LNCAP (cell line): ENCODE results near the gene SPTA1.

Experiments used
- TF ChIP-seq, protein P1 (sequence below): fragments of 450-650 bp; IDR thresholded peaks from 2 replicates; pipeline ENCODE4 v1.5.1; 2017; ENCODE audit warnings: mild to moderate bottlenecking

SPTA1 gene

DNA sequence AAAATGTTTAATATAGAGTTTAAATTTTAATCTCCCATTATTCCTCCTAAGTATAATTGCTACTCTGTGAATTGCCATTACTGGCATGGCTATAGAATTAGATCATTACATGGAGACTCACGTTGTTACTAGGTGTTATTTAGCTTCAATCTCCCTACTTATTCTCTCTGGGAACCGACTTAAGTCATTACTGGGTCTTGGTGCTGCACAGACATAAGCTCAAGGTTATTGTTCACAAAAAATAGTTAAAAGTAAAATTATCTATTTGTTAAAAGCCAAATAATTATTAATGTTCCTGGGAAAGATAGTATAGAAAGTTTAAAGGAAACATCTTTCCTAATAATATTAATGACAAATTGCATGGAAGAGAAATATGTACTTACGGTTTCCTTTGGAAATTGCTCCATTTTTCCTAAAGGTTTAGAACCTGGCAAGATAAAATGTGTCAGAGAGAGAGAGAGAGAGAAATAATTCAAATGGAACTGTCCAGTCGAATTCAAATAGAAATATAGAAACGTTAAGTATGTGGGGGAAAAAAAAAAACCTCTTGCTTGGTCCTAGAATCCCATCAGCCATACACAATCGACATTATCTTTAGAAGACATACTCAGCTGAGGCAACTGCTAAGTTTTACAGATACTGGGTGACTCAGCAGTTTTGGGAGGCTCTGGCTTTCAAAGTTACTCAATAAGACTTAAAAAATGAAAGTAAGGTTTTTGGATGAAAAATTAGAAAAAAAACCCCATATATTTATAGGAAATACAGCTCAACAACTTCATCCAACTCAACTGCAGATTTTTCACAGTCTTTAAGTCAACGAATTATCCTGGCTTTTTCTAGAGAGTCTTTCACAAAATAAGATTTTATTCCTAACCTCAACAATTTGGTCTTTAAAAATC lies at the start of gene SPTA1:
Gene SPTA1 (minus strand): TSS at position 605 of the 899 bp plus-strand sequence. CDS start 198 bp downstream, at position 407.
- TF ChIP-seq, protein P1, sequence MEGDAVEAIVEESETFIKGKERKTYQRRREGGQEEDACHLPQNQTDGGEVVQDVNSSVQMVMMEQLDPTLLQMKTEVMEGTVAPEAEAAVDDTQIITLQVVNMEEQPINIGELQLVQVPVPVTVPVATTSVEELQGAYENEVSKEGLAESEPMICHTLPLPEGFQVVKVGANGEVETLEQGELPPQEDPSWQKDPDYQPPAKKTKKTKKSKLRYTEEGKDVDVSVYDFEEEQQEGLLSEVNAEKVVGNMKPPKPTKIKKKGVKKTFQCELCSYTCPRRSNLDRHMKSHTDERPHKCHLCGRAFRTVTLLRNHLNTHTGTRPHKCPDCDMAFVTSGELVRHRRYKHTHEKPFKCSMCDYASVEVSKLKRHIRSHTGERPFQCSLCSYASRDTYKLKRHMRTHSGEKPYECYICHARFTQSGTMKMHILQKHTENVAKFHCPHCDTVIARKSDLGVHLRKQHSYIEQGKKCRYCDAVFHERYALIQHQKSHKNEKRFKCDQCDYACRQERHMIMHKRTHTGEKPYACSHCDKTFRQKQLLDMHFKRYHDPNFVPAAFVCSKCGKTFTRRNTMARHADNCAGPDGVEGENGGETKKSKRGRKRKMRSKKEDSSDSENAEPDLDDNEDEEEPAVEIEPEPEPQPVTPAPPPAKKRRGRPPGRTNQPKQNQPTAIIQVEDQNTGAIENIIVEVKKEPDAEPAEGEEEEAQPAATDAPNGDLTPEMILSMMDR: no peak

DNA sequence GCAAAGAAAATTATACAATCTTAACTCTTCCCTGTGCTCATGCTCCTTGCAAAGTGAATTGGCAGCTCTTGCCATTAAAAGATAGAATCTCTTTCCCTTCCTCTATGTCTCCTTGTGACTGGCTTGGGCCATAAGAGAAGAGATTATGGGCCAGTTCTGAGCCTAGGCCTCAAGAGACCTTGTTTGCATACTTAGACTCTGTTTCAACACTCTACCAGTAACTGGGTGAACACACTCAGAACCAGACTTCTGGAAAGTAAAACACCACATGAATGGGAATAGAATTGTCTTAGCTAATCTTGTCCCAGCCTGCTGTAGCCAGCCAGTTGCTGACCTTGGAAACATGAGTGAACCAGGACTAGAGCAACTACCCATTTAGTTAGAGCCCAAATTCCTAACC lies 49.3 kb upstream of the SPTA1 start:
- TF ChIP-seq, protein P1: no peak

DNA sequence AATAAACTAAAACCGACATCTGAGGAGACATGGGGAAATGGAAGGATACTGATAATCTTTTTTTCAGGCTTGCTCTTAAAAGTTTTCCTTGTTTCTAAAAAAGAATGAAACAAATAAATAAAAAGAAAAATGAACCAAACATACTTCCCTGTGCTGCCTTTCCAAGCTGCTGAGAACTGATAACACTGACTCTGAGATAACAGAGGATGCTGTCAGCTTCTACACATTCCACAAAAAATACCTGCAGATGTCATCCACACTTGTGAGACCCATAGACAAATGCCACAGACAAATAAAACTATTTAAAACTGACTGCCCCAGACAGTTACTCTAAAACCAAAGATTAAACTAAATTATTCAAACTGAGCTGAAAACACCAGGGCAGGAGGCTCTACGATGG lies 46.0 kb upstream of the SPTA1 start:
- TF ChIP-seq, protein P1: no peak

DNA sequence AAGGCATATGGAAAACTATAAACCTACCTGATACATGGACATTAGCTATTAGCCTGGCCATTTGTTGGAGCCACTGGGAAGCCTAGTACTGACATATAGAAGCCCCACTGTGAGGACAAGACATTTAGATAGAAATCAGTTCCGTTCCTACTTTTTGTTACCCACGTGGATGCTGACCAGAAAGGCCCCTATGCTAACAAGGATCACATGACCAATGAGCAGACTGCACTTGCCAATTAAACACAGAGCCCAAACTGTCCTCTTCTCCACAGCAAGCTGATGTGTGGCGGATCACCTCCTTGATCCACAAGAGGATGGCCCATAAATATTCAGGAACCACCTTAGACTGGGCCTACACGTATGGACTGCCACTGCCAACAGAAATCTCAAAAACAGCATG lies 45.2 kb upstream of the SPTA1 start:
- TF ChIP-seq, protein P1: no peak

DNA sequence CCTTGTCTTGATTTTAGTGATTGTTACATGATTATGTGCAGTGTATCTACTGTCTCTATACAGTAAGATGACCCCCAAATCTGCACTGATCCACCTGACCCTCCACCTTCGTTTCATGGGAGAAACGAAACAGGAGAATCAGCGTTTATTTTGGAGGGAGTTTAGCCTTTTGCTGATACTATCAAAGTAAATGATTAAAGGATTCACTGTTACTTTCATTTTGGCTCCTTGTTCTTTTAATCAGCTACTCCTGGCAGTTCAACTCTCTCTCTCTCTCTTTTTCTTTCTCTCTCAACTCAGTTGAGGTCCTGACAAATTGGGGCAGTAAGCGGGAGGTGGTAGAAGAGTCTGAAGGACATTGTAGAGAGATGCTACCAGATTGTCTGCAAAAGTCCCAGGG lies 43.9 kb upstream of the SPTA1 start:
- TF ChIP-seq, protein P1: no peak

DNA sequence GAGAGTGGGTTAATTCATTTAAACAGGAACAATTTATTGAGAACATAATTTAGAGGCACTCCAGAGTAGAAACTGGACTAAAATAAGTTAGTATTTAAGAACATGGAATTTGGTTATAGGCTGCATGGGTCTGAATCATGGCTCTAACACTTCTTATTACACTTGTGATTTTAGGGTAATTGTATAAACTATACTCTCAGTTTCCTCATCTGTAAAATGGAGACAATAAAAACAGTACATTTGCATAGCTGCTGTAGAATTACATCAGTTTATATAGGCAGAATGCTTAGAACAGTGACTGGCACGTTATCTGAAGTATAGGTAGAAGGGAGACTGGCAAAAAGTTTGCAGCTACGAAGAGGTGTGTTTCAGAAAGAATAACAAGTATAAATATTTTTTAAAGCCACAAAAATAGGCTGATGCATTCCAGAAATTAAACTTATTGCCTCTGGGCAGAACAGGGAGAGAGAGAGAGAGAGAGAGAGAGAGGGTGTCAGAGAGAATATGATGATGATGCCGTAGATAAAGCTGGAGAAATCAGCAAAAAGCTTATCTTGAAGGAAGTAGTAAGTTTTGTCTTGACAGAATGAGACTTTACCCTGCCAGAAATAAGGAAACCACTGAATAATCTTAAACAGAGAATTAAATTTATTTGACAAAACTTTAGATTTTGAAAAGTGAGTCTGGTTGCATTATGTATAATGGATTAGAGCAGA lies 42.2 kb upstream of the SPTA1 start:
- TF ChIP-seq, protein P1: no peak

DNA sequence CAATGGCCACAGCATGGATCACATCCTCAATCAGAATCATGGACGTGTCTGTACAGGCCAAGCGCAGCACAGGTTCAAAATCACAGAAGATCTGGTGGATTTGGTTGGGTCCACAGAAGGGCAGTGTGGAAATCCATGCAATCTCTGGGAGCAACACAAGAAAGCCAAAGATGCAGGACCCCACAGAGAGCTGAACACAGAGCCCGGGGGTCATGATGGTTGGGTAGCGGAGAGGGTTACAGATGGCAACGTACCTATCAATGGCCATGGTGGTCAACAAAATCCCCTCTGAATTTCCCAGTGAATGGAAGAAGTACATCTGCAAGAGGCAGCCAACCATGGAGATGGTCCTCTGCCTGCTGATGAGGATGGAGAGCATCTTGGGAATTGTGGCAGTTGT lies 37.9 kb upstream of the SPTA1 start:
- TF ChIP-seq, protein P1: no peak
